GM18499 (cell line): ENCODE measurements around the gene PROM1.

Source experiments
- ATAC-seq: cut with Tn5 transposase; IDR thresholded peaks from one replicate; pipeline ENCODE4 v1.9.1; 2021; ENCODE audit warnings: moderate number of reproducible peaks; ENCODE audit not compliant: insufficient read depth, unreplicated experiment

Gene PROM1, protein sequence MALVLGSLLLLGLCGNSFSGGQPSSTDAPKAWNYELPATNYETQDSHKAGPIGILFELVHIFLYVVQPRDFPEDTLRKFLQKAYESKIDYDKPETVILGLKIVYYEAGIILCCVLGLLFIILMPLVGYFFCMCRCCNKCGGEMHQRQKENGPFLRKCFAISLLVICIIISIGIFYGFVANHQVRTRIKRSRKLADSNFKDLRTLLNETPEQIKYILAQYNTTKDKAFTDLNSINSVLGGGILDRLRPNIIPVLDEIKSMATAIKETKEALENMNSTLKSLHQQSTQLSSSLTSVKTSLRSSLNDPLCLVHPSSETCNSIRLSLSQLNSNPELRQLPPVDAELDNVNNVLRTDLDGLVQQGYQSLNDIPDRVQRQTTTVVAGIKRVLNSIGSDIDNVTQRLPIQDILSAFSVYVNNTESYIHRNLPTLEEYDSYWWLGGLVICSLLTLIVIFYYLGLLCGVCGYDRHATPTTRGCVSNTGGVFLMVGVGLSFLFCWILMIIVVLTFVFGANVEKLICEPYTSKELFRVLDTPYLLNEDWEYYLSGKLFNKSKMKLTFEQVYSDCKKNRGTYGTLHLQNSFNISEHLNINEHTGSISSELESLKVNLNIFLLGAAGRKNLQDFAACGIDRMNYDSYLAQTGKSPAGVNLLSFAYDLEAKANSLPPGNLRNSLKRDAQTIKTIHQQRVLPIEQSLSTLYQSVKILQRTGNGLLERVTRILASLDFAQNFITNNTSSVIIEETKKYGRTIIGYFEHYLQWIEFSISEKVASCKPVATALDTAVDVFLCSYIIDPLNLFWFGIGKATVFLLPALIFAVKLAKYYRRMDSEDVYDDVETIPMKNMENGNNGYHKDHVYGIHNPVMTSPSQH

DNA sequence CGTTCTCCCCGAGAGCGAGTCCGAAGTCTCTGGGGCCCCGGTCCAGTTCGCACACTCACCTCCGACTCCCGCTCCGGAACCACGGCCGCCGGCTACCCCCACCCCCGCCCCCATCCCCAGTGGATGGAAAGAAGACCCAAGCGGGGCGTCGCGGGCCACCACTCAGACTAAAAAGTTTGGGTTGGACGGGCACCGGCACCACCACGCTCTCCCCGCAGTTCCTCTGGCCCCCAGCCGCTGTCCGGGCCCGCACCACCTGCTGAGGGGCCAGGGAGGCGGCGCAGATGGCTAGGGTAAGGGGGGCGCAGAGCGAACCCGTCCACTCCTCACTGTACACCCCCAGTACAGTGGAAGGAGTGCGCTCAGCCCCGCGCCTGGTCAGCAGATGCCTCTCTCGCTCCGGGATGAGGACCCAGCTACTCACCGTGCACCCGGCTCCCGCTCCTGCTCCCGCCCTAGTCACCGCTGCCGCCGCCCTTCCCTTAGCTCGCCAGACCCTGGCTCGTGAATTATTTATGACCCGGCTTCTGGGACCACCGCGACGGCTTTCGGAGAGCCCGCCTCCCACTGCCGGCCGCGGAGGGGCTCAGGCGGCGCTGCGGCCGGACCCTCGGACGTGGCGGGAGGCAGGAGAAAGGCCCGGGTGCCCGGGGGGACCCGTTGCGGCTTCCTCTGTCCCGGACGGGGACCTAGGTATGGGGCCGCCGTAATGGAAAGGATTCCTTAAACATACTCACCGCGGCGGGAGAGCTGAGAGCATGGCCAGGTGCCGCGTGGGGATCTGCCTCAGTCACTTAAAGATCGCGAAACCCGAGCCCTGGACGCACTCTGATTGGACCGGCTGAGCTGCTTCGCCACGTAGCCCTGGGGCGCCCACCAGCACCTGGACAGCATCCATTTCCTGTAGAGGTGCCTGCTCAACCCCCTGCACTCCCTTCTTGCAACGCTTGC, at the start of gene PROM1:
PROM1 (minus strand) TSS at position 783 of the 951 bp plus-strand sequence. CDS start 8,117 bp downstream, outside the sequence.
- no peak for ATAC-seq

DNA sequence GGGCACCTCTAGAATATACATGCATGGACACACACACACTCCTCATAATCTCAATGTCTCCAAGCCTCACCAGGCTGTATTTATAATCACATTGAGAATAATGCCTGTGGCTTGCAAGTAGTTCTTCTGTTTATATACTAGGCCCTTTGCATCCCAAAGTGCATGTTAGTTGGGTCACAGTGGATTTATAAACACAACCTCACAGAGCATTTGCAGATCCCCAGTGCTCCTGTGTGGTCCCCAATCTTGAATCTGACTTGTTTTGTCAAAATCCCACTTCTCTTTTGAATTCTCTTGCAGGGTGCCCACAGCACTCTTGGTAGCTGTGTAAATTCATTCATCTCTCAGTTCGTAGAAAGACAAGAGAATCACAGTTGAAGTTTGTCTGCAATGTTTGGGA, 49.6 kb upstream of the PROM1 start:
- no peak for ATAC-seq

DNA sequence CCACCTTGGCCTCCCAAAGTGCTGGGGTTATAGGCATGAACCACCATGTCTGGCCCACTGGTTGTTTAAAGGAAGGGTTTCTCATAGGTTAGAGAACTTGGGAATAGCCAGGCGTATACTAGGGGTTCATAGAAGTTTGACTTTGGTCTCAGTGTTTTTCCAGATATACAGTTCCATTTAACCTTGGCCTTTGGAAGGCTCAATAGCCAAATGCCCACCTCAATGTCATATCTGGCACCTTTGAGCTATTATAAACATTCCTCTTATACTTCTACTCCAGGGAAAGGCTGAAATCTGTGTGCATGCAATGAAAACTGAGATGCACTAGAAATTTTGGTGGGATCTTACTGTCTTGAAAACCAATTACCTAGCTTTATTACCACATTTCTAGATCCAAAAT, 47.5 kb upstream of the PROM1 start:
- ATAC-seq: no peak

DNA sequence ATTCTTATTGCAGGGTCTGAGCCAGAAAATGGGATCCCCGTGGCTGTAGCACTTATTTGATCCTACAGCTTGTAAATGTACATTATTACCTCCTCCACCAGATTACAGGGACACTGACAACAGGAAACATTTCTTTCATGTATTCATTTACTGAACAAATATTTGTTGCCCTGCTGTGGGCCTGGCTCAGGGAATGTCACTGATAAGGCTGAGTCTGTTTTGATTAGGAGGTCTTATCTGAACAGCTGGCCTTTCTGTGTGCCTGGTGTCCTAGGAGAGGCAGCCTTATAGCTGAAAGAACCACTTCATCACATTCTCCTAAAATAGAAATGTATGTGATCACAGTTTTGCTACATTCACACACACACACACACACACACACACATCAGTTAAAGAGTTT, 45.5 kb upstream of the PROM1 start:
- no peak for ATAC-seq

DNA sequence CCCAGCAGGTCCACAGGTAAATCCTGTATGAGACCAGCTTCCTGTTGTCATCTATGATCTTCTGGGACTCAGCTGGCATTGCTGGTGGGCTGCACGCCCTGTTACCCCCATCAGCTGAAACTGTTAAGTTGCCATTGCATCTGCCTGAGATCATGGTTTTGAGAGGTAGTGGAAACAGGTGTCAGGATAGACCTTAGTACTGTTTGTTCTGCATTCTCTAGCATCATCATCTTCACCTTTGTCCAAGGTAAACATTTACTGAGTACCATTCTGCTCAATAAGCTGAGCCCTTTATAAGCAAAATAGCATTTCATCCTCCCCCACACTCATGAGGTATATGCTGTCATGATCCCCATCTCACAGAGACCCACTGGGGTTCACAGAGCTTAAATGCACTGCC, 42.9 kb upstream of the PROM1 start:
- ATAC-seq: no peak

DNA sequence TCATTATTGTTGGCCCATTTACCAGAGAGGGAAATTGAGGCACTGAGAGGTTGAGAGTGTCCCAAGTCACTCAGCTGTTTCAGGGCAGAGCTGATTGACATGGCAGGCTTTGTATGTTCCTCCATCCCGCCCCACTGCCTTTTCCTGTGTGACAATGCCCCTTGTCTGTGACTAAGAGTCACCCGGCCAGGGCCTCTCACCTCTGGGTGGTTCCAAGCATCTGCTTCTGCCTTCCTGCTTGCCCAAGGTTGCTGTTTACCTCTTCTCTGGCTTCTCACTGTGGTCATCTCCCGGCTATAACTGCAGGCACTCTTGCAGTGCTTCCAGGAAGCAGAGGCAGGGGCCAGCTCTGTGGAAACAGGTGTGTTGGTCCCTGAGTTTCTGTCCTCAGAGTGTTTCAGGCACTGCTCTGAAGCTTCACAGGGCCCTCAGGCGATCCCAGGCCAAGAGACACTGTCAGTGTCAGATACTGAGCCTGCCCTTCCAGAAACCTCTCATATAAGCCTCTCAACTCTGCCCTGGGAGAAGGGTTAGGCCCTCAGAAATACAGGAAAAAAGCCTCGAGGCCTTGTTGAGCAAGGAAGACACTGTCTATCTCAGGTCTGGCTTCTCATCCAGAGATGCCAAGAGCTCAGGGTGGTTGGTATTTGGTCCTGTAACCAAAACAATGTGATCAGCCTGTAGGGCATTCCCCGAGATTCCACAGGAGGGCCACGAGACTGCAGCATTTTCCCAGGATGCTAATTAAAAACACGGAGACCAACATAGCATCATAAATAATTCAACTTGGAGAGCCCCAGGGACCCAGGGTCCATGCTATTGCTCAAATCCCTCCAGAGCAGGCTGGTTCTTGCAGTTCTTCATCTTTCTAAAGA, 42.0 kb upstream of the PROM1 start:
- ATAC-seq: no peak

DNA sequence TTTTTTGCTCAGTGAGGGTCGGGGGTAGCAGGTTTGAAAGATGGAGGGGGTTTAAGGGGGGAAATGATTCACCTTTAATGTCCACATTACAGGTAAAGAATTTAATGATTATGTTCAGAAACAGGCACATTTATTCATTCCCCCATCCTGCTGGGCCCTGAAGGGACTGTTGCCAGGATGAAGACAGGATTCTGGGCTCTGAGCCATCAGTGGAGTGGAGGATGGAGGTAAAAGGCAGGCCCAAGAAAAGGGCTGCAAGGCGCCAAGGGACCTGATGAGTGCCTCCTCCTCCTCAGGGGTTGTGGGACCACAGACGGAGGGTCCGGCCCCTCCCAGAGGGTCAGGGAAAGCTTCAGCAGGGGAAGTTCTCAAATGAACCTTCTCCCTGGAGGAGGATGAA, 40.4 kb upstream of the PROM1 start:
- ATAC-seq: no peak

DNA sequence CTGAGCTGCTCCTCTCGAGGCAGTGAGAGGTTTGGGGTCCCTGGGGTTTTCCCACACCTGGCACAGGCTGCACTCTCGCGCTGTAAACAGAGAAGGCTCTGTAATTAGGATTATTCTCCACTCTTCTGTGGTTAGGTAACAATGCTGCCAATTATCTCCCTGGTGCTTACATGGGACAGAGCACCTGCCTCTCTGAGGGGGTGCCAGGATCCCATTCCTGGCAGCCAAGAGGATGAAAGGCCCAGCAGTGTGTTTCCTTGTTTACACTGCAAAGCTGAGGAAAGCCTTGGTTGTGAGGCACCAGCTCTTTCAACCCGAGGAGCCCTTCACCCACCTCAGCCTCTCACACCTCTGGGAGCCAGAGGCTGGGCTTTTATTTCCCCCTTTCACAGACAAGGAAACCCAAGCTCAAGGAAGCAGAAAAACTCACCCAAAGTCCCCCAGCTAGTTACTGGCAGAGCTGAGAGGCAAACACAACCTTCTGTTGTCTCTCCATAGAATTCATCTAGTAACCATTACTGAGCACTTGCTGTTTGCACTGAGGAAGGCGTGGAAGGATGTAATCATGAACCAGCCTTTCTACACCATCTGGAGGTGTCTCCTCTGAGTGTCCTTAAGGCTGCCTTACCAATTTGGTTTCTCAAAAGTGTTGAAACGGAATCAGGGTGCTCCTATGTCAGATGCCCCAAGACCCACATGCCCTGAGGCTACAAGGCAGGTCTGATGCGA, 39.7 kb upstream of the PROM1 start:
- ATAC-seq: no peak

DNA sequence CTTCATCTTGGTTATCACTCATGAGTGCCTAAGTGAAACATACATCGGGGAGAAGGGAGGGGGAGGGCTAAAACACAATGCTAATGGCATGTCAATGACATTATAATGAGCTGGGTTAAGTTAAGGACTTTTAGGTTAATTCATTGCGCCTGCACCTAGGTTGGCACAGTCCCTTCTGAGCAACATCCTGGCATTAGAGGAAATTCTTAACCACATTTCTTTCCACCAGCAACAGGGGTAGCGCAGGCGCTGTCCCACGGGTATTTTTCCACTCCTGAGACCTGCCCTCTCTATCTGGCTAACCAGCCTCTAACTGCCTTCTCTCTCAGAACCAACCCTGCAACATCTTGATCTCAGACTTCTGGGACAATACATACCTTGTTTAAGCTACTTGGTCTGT, 39.0 kb upstream of the PROM1 start:
- ATAC-seq: no peak

DNA sequence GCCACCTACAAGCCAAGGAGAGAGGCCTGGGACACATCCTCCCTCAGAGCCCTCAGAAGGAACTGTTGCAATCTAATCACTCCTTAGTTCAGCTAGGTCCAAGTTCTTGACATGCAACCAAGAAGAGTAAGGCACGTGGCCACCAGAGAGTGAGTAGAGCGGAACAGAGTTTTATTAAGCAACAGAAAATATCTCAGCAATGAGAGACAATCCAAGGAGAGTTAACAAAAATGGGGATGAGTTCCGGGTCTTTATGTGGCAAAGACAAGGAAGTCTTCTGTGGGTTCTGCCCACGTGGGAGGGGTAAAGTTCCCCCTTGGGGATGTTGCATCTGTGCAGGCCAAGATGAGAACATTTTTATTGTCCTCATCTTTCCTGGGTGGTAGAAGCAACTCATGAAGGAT, 38.5 kb upstream of the PROM1 start:
- ATAC-seq: no peak

DNA sequence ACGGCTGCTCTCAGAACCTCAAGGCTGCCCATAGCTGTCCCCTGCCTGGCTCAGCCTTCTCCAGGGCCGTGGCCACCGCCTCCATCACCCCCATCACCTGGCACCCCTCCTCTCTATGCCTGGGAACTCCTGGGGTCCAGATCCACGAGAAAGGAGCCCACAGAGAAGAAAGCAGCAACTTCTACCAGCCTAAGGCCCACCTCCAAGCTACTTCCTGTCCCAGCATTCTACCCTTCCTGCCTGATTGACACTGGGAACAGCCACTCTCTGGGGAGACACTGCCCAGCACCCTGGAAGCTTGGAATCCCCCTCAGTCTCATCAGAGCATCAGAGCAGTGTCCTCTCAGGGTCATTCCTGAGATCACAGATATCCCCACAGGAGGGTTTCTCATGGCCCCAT, 36.9 kb upstream of the PROM1 start:
- no peak for ATAC-seq

DNA sequence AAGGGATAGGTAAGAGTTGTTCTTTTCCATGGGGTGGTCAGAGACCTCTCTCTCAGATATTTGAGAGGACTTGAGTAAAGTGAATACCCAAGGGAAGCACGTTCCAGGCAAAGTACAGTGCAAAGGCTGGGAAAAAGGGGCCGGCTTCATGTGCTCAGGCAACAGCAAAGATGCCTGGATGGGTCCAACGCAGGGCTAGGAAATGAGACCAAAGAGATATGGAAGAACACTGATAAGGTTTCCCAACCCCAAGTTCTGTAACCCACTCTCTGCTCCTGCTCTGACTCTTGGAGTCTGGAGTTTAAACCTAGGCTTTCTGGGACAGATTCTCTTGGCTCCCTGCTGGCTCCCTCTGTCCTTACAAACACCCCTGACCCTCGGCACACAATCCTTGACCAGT, 36.2 kb upstream of the PROM1 start:
- no peak for ATAC-seq

DNA sequence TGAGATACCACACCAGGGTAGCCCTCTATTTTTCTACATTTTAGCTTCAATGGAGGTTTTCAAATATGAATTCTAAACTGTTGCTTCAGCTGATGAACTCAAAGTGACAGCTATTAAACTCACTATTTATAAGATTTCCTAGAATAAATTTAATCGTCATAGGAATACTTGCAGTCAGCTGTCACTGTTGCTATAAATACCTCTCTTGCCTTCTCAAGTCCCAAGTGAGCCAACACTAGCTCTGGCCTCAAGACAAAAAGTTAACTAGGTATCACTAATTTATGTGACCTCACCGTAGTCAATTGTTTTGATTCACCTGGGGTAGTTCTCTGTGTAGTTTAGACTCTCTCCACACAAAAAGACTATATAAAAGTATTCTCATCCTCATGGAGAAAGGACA, 34.3 kb upstream of the PROM1 start:
- no peak for ATAC-seq

DNA sequence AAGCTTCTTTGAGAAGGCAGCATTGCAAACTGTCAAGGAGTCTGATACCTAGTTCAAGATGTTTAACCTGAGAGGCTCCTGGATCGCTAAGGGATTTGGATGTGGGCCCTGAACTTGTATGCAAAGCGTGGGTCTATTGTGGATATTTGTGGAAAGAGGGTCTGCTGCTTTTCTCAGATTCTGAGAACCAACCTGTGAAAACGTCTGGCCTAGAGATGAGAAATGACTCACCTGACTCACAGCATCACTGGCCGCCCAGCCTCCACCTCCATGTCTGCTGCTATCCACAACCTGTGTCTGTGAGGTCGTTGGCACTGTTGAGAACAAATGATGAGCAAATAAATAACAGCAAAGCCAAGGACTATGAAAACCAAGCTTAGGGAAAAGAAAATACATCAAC, 33.3 kb upstream of the PROM1 start:
- no peak for ATAC-seq

DNA sequence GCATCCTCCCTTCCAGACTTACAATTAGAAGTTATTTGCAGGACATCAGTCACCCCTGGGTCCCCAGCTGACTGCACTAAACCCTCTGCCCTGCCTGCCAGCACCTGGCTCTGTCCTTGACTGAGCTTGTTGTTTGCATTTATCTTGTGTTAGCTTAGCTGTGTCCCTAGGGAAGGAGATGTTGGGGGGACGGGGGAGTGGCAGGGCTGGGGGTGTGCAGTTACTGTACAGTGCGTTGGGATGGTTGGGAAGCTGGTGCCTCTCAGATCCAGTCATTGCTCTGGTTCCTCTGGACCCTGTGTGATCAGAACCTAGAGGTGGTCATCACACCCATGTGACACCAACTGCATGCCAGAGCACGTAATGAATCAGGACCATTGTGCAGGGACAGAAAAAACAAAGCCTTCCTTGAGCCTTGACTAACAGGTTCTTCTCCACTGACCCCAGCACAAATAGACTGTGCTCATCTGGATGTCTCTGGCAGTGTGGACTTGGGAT, 32.7 kb upstream of the PROM1 start:
- ATAC-seq: no peak

DNA sequence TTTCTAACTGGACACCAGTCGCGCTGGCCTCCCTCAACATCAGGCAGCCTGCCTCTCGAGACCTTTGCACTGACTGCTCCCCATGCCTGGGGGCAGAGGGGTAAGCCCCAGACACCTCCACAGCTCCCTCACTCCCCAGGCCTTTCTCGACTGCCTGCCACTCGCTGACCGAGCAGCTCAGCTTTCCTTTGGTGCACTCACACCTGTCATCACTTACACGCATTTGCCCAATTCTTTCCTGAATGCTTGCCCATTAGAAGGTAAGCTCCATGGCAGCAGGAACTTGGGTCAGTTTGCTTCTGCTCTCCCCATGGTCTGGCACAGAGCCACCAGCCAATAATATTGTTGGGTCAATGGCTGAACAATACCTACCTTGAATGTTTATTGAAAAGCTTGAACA, 32.2 kb upstream of the PROM1 start:
- no peak for ATAC-seq

DNA sequence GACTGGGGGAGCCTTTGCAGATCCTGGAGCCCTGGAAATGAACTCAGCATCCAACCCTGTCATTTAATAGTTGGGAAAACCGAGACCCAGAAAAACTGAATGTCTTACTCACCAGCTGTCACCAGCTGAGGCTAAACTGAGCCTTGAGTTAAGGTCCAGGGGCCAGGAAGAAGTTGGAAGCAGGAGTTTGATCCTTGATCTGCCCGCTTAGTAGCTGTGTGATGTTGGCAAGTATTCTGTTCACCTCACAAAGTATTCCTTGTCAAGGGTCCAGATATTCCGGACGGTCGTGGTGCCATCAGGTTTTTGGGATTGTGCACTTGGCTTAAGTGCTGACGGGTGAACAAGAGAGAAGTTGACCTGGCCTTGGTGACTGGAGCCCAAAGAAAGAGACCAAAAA, 30.7 kb upstream of the PROM1 start:
- ATAC-seq: no peak

DNA sequence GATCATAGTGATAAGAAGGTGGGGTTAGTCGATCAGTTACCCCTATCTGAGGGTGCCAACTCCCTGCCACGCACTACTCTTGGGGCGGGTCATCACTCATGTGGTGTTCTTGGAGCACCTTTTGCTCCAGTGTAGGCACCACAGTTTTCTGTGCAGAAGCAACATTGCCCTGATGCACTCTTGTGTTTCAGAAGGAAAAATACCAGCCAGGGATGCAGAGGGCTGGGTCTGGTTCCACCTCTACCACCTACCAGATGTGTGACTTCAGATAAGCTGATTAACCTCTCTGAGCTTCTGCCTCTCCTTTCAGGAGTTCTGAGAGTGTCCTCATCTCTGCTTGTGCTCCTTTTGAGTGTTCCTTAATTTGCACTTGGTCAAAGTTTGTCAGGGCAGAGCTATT, 29.9 kb upstream of the PROM1 start:
- ATAC-seq: no peak

DNA sequence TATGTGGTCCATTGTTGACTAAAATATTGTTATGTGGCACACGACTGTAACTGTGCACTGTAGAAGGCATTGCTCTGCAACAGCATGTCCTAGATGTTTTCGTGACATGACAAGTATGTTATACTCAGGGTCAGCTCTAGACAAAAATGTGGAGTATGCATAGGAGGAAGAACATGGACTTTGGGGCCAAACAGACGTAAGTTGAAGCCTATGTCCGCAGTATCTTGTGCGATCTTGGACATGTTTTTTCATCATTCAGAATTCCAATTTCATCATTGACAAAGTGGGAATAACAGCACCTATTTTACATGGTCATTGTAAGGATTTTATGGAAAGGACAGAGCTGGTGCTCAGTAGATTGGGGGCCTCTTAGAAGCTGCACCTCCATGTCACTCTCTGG, 27.7 kb upstream of the PROM1 start:
- no peak for ATAC-seq
